BLaER1 treated with 17β-estradiol and CSF1 and Interleukin-3, amounts not matched to agents 10 nM and 100 nM (cell line): ENCODE data around the gene YTHDF2.
"Not testable (repeated sequence)": the region's sequence is repeated elsewhere in the genome, so short reads cannot be mapped to it uniquely, and the experiment has no call there.

Source experiments
- H3K27ac ChIP-seq, 11 experiments: shearing (Covaris generic); formaldehyde crosslinking; 2 replicates each; pipeline ENCODE4 v1.8.1; 2022
- H3K27me3 ChIP-seq, 11 experiments: shearing (Covaris generic); formaldehyde crosslinking; 2 replicates each; pipeline ENCODE4 v1.8.1; 2022
- H3K36me3 ChIP-seq, 11 experiments: shearing (Covaris generic); formaldehyde crosslinking; 2 replicates each; pipeline ENCODE4 v1.8.1; 2022
- H3K4me1 ChIP-seq, 10 experiments: shearing (Covaris generic); formaldehyde crosslinking; 2 replicates each; pipeline ENCODE4 v1.8.1; 2022
- H3K4me2 ChIP-seq, 11 experiments: shearing (Covaris generic); formaldehyde crosslinking; 2 replicates each; pipeline ENCODE4 v1.8.1; 2022
- H3K4me3 ChIP-seq, 10 experiments: shearing (Covaris generic); formaldehyde crosslinking; 2 replicates each; pipeline ENCODE4 v1.8.1; 2022
- H3K9ac ChIP-seq, 11 experiments: shearing (Covaris generic); formaldehyde crosslinking; 2 replicates each; pipeline ENCODE4 v1.8.1; 2022
- H3K9me3 ChIP-seq, 11 experiments: shearing (Covaris generic); formaldehyde crosslinking; replicated peaks in 1 of 11; 2 replicates each; pipeline ENCODE4 v1.8.1; 2022
- H4K20me1 ChIP-seq, 11 experiments: shearing (Covaris generic); formaldehyde crosslinking; 2 replicates each; pipeline ENCODE4 v1.8.1; 2022
- Cebpa-rat ChIP-seq, 11 experiments: shearing (Covaris generic); IDR thresholded peaks; 2 replicates each; pipeline ENCODE4 v1.8.1; 2022

YTHDF2 gene

DNA sequence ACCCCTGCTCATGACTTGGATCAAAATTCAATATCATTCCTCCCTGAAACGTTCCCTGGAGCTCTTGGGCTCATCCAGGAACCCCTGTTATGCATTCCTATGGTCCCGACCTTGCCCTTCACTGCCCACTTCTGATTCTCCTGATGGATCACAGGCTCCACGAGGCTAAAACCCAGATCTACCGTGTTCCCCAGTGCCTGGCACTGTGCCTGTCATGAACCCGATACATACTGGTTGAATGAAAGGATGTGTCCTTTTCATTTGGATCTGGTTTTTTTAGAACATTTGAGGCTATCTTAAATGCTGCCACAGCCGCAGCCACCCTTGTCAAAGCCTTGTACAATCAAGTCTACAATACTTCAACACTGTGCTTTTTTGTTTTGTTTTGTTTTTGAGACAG, 53.1 kb downstream of the YTHDF2 start:
- Histone ChIP-seq H3K9me3 (no peaks in the 10 kb centered on the region), H3K27me3 (no peaks in the 10 kb centered on the region), H3K36me3 (no peaks in the 10 kb centered on the region), H3K4me1 (peaks cover 6 to 33% (median 17%) of the 10 kb centered on the region in 10 experiments), H3K9ac (no peak overlapping the region), H3K4me2 (no peak overlapping the region), H3K27ac (no peak overlapping the region), H4K20me1 (no peaks in the 10 kb centered on the region), H3K4me3 (no peak overlapping the region)
- TF ChIP-seq Cebpa-rat (IDR thresholded peaks at IDR 0.05) = no peak

GRCh38 chr1:28790377-28791035, 53.8 kb downstream of the YTHDF2 start:
- Histone ChIP-seq H3K36me3 (no peaks in the 10 kb centered on the region), H3K27ac (no peak overlapping the region), H3K27me3 (no peaks in the 10 kb centered on the region), H4K20me1 (no peaks in the 10 kb centered on the region), H3K4me3 (no peak overlapping the region), H3K9ac (no peak overlapping the region), H3K9me3 (no peaks in the 10 kb centered on the region), H3K4me2 (no peak overlapping the region), H3K4me1 (peaks cover 6 to 33% (median 19%) of the 10 kb centered on the region in 10 experiments)
- TF ChIP-seq Cebpa-rat (IDR thresholded peaks at IDR 0.05) = no peak

- H3K4me1 ChIP-seq = peaks cover 15 to 33% (median 22%) of the 10 kb centered on the region in 10 experiments
- H3K27me3 ChIP-seq, H3K9me3 ChIP-seq, H3K36me3 ChIP-seq, H3K9ac ChIP-seq, H4K20me1 ChIP-seq, H3K4me2 ChIP-seq, H3K27ac ChIP-seq, H3K4me3 ChIP-seq: not testable (repeated sequence)
Measured at GRCh38 chr1:28791929-28792328, 55.2 kb downstream of the YTHDF2 start.

- Histone ChIP-seq H3K4me2 (no peak overlapping the region), H3K27ac (no peak overlapping the region), H3K9ac (no peak overlapping the region), H3K36me3 (no peaks in the 10 kb centered on the region), H3K4me1 (peaks cover 16 to 33% (median 27%) of the 10 kb centered on the region in 10 experiments), H3K9me3 (no peaks in the 10 kb centered on the region), H3K4me3 (no peak overlapping the region), H3K27me3 (no peaks in the 10 kb centered on the region), H4K20me1 (no peaks in the 10 kb centered on the region)
- TF ChIP-seq Cebpa-rat (IDR thresholded peaks at IDR 0.05) = no peak
Measured at GRCh38 chr1:28792644-28793121, 55.9 kb downstream of the YTHDF2 start.

GRCh38 chr1:28794582-28794981, 57.8 kb downstream of the YTHDF2 start:
- H3K4me3 ChIP-seq, H3K9me3 ChIP-seq, H3K36me3 ChIP-seq, H3K9ac ChIP-seq, H3K27me3 ChIP-seq, H4K20me1 ChIP-seq, H3K27ac ChIP-seq: not testable (repeated sequence)
- peaks cover 16 to 33% (median 27%) of the 10 kb centered on the region in 10 experiments for H3K4me1 ChIP-seq
- H3K4me2 ChIP-seq = peak overlapping the region in 2 of 11 experiments; percentile 84 to 87; a peak in 1 of 22 replicates

DNA sequence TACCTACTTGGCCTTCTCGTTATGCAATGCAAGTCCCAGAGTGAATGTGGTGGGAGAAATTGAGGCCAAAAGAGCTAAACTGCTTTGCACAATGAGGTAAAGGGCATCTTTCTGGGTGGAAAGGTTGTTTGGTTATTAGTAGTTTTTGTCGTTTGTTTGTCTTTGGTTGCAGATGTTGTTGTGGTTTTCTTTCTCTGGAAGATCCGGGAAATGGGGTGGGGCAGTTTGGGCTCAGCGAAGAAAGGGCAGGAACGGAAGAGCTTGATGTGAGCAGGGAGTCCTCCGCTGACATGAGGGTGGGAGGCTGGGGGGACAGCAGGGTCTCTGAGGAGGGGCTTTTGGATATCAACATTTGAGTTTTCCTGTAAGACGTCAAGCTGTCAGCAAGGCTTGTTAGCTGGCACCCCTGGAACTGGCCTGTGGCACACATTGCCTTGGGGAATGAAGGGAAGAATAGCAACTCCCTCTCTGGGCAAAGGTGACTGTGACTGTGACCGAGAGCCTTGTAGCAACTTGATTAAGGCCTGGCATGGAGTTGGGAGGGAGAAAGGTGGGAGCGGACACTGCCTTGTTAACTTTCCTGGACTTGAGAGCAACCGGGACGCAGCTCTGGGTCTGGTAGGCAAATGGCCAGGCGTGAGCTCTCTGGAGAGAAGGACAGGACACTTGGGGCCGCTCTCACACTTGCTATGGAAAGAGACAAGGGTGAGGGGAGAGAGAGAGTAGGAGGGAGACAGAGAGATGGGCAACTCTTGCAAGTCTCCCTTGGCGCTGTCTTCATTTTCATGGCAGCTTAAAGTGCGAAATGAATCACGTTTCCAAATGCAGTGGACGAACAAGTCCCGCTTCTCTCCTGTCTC, 59.8 kb downstream of the YTHDF2 start:
- Histone ChIP-seq H3K27ac (peak overlapping the region in 8 of 11 experiments; percentile 1 to 63 (median 56); a peak in 15 of 22 replicates), H3K36me3 (no peaks in the 10 kb centered on the region), H3K9ac (peak overlapping the region in 9 of 11 experiments; percentile 3 to 61 (median 46); a peak in 16 of 22 replicates), H3K9me3 (no peaks in the 10 kb centered on the region), H4K20me1 (no peaks in the 10 kb centered on the region), H3K4me1 (peaks cover 16 to 31% (median 24%) of the 10 kb centered on the region in 10 experiments), H3K4me2 (peak overlapping the region; percentile 64 to 87 (median 79)), H3K27me3 (no peaks in the 10 kb centered on the region), H3K4me3 (peak overlapping the region in 3 of 10 experiments; percentile 4 to 26 (median 7); a peak in 1 of 20 replicates)
- no peak for TF ChIP-seq Cebpa-rat (IDR thresholded peaks at IDR 0.05)

DNA sequence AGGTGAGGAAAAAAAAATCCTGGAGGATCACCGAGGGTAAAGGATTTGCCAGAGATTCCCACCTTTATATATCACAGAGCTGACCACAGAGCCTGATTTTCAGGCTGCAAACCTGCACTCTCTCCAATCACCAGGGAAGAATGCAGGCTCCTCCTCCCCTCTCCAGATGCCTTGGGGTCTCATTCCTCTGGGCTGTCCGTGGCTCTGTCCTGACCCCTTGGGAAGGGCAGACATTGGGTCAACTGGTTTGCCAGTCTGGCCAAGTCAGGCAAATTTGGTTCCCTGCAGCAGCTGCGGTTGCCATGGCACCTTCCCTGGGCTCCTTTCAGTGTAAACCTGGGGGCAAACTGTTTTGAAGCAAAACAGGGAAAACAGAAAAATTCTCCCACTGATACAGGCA, 63.6 kb downstream of the YTHDF2 start:
- peaks cover 16 to 47% (median 38%) of the 10 kb centered on the region in 10 experiments for H3K4me1 ChIP-seq
- H3K4me2 ChIP-seq = no peak overlapping the region
- H4K20me1 ChIP-seq = no peaks in the 10 kb centered on the region
- TF ChIP-seq Cebpa-rat (IDR thresholded peaks at IDR 0.05) = no peak
- H3K36me3 ChIP-seq = no peaks in the 10 kb centered on the region
- H3K4me3 ChIP-seq = no peak overlapping the region
- no peak overlapping the region for H3K9ac ChIP-seq
- no peak overlapping the region for H3K27ac ChIP-seq
- H3K27me3 ChIP-seq = no peaks in the 10 kb centered on the region
- H3K9me3 ChIP-seq = peaks cover 0 to 14% (median 5%) of the 10 kb centered on the region in 11 experiments; a peak in 7 of 22 replicates

- no peak overlapping the region for H3K4me2 ChIP-seq
- no peak overlapping the region for H3K27ac ChIP-seq
- H3K9ac ChIP-seq = no peak overlapping the region
- peaks cover 0 to 17% (median 5%) of the 10 kb centered on the region in 11 experiments; a peak in 8 of 22 replicates for H3K9me3 ChIP-seq
- H3K4me3 ChIP-seq = no peak overlapping the region
- no peaks in the 10 kb centered on the region for H3K36me3 ChIP-seq
- H4K20me1 ChIP-seq = no peaks in the 10 kb centered on the region
- peaks cover 5 to 44% (median 32%) of the 10 kb centered on the region in 10 experiments for H3K4me1 ChIP-seq
- no peak for TF ChIP-seq Cebpa-rat (IDR thresholded peaks at IDR 0.05)
- H3K27me3 ChIP-seq = no peaks in the 10 kb centered on the region
Measured at GRCh38 chr1:28801461-28801860, 64.7 kb downstream of the YTHDF2 start.

DNA sequence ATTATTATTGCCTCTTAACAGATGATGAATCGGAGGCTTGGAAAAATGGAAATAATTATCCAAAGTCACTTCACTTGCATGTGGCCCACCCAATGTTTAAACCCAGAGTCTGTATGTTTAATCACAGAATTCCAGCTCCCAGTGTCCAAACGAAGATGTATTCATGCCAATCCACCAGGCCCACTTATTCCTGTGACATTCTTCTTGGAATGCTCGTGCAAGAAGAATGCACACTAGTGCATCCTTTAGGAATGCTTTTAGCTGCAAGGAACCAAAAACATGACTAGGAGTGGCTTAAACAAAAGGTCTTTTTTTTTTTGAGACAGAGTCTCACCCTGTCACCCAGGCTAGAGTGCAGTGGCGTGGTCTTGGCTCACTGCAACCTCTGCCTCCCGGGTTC, 66.3 kb downstream of the YTHDF2 start:
- no peak for TF ChIP-seq Cebpa-rat (IDR thresholded peaks at IDR 0.05)
- Histone ChIP-seq H3K27ac (no peak overlapping the region), H3K27me3 (no peaks in the 10 kb centered on the region), H3K9ac (no peak overlapping the region), H3K9me3 (peaks cover 0 to 17% (median 5%) of the 10 kb centered on the region in 11 experiments; a peak in 8 of 22 replicates), H3K4me2 (peak overlapping the region in 2 of 11 experiments; percentile 37 to 47; a peak in 2 of 22 replicates), H3K36me3 (no peaks in the 10 kb centered on the region), H3K4me1 (peaks cover 0 to 33% (median 21%) of the 10 kb centered on the region in 10 experiments; a peak in 15 of 20 replicates), H3K4me3 (no peak overlapping the region), H4K20me1 (no peaks in the 10 kb centered on the region)
